Stimulated activated CD4-positive, alpha-beta T cell treated with anti-CD3 and anti-CD28 coated beads, Interleukin-2, amount 100 ng/mL, for 24 hours (primary cell): Measurements from ENCODE around the gene RAPGEF2.
A peak's percentile ranks its signal among the peaks of the same experiment; 100 is the strongest.
"Not testable (repeated sequence)": the region's sequence is repeated elsewhere in the genome, so short reads cannot be mapped to it uniquely, and the experiment has no call there.

Source experiments
- DNase-seq, 2 donors: peaks; one replicate each; pipeline ENCODE4 v3.0.0-alpha.2; 2020

RAPGEF2 gene

DNA sequence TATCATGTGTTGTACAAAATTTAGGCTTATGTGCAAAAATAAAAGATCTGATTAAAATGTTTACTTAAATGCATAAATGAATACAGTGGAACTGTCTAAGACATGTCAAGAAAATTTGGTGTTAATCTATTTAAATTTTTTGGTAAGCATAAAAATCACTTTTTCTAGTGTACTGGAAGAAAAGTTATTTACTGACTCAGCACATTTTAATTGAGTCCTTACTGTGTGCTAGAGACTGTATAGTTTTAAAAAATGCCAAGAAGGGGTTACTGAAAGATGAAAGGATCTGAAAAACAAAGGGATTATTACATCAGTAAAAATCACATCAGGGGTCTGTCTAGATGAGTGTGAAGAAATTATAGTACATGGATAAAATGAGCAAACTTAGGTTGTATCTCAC is 60.6 kb downstream of the RAPGEF2 start:
- no peak for DNase-seq

- DNase-seq = no peak
These were observed 66.8 kb downstream of the RAPGEF2 start for GRCh38 chr4:159169404-159170302.

GRCh38 chr4:159171287-159171686 is 68.4 kb downstream of the RAPGEF2 start:
- DNase-seq = peak in 1 of 2 donors; percentile 14

GRCh38 chr4:159173886-159174285 is 71.0 kb downstream of the RAPGEF2 start:
- no peak for DNase-seq

- DNase-seq = no peak
These were observed 71.8 kb downstream of the RAPGEF2 start for GRCh38 chr4:159174645-159175084.

DNA sequence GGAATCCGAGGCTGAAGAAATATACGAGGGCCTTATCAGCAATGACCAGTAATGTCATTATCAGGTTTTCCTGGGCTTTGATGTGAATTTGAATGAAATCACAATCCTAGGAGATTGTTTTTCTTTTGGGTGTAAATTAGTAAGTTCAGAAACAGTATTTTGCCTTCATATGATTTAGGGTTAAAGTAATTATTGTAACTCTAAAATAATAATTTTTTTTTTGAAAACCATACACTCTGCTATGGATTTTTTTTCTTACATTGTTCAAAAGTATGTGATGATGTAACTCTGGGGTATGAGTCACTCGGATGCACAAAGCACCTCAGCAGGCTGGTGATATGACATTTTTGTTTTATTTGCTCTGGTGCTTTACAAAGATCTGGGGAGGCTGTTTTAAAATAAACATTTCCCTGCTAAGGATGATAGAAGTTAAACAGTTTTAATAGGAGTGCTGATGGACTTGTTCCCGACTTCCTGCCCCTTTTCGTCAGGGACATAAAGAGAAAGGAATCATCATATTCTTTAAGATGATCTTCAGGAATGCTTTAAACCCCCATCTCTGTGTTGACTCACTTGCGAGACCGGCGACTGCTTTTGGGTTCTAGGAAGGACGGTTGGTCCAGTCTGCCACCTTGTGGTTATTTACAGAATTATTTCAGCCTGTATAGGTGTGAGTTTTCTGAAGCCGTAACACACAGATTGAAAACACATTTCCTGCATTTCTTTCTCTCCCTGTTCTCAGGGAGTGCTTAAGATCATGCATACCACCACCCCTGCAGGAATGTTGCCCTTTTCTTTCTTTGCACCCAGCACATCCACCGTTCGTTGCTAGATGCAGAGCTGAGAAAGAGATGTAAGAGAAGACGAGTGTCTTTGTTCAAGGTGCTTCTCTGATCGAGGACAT is 72.5 kb downstream of the RAPGEF2 start:
- peak; percentile 45 to 57 for DNase-seq

GRCh38 chr4:159175989-159176375 is 73.1 kb downstream of the RAPGEF2 start:
- DNase-seq = no peak

- DNase-seq = no peak
These were observed 74.6 kb downstream of the RAPGEF2 start for GRCh38 chr4:159177265-159178150.

- DNase-seq = no peak
These were observed 75.3 kb downstream of the RAPGEF2 start for GRCh38 chr4:159178151-159178546.

GRCh38 chr4:159178979-159179969 is 76.4 kb downstream of the RAPGEF2 start:
- DNase-seq = no peak

DNA sequence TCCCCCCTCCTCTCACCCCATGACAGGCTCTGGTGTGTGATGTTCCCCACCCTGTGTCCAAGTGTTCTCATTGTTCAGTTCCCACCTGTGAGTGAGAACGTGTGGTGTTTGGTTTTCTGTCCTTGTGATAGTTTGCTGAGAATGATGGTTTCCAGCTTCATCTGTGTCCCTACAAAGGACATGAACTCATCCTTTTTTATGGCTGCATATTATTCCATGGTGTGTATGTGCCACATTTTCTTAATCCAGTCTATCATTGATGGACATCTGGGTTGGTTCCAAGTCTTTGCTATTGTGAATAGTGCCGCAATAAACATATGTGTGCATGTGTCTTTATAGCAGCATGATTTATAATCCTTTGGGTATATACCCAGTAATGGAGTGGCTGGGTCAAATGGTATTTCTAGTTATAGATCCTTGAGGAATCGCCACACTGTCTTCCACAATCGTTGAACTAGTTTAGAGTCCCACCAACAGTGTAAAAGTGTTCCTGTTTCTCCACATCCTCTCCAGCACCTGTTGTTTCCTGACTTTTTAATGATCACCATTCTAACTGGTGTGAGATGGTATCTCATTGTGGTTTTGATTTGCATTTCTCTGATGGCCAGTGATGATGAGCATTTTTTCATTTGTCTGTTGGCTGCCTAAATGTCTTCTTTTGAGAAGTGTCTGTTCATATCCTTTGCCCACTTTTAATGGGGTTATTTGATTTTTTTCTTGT is 81.2 kb downstream of the RAPGEF2 start:
- not testable (repeated sequence) for DNase-seq

- no peak for DNase-seq
These were observed 82.7 kb downstream of the RAPGEF2 start for GRCh38 chr4:159185591-159186023.

DNA sequence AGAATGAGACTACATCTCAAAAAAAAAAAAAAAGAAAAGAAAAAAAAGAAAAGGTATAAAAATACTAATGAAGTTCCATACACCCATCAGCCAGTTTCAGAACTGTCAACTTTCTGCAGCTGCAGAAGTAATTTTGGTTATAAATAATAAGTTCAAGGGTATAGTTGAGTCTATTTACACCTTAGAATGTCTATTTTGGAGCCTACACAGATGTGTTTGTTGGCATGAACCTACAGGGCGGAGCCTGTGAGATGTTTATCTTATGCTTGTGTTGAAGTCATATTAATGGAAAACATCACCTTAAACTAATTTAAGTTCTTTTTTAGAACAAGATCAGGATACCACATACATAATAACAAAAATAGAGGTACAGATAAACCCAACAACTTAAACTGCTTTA is 85.8 kb downstream of the RAPGEF2 start:
- no peak for DNase-seq

- DNase-seq = no peak
These were observed 87.8 kb downstream of the RAPGEF2 start for GRCh38 chr4:159190651-159191050.

- DNase-seq = no peak
These were observed 89.1 kb downstream of the RAPGEF2 start for GRCh38 chr4:159191989-159192388.

GRCh38 chr4:159193046-159193620 is 90.3 kb downstream of the RAPGEF2 start:
- DNase-seq = no peak

- DNase-seq = no peak
These were observed 92.5 kb downstream of the RAPGEF2 start for GRCh38 chr4:159195361-159195769.

- no peak for DNase-seq
These were observed 94.5 kb downstream of the RAPGEF2 start for GRCh38 chr4:159197260-159197884.

DNA sequence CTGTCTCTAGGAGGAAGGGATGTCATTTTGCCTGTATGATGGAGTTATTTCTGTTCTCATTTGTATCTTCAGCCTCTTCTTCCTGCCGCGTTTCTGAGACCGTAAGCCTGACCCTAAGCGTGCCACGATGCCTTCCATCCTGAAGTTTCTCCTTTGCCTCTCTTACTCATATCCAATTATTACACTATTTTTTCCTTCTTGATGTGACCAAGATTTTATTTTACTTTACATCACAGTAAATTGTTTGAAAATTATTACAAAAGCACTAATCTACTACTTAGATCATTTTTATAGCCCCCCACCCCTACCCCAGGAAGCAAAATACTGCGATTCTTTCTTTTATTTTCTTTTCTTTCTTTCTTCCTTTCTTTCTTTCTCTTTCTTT is 95.0 kb downstream of the RAPGEF2 start:
- no peak for DNase-seq

GRCh38 chr4:159199826-159200225 is 96.9 kb downstream of the RAPGEF2 start:
- no peak for DNase-seq
